Natural killer cell (primary cell): ENCODE measurements around the gene IFITM10. TPM values are rescaled to one million over a fixed set of nuclear protein-coding genes. Genes with fewer than 3 reads are reported as not detected.
"Not testable (repeated sequence)": the region's sequence is repeated elsewhere in the genome, so short reads cannot be mapped to it uniquely, and the experiment has no call there.

Experiments used
- ATAC-seq, 3 donors: fragments of 150-1000 bp in 2 of 3; fragments of 200-7000 bp in 1 of 3; cut with Tn5 transposase; 1 replicate in 1 of 3; 2 replicates in 2 of 3; pipeline ENCODE4 v1.10.0; 2021; ENCODE audit warnings: mild to moderate bottlenecking in 2 of 3, moderate library complexity in 2 of 3
- DNase-seq, 2 donors: peaks; one replicate each; pipeline versions ENCODE4 v3.0.0 to v3.0.0-alpha.2; 2013 to 2021; ENCODE audit warnings: mixed read lengths in 1 of 2
- H3K27ac ChIP-seq: one replicate; pipeline ENCODE4 v1.5.1; 2013; ENCODE audit warnings: mild to moderate bottlenecking, low read length
- H3K27me3 ChIP-seq: one replicate; pipeline ENCODE4 v1.6.1; 2013; ENCODE audit warnings: low read length; ENCODE audit not compliant: control insufficient read depth, insufficient read depth
- H3K36me3 ChIP-seq: one replicate; pipeline ENCODE4 v1.6.1; 2013; ENCODE audit warnings: low read length; ENCODE audit not compliant: control insufficient read depth, insufficient read depth
- H3K4me1 ChIP-seq: one replicate; pipeline ENCODE4 v1.6.1; 2013; ENCODE audit warnings: low read length; ENCODE audit not compliant: control insufficient read depth, insufficient read depth
- H3K4me3 ChIP-seq: one replicate; pipeline ENCODE4 v1.5.1; 2013; ENCODE audit warnings: low read length
- H3K9me3 ChIP-seq: one replicate; pipeline ENCODE4 v1.6.1; 2013; ENCODE audit warnings: low read length; ENCODE audit not compliant: control insufficient read depth, insufficient read depth
- H3K27ac Mint-ChIP-seq, 2 donors: one replicate each; pipeline ENCODE4 v1.8.0; 2022; ENCODE audit warnings: mild to moderate bottlenecking in 2 of 2, mixed read lengths in 2 of 2, moderate library complexity in 1 of 2
- H3K27me3 Mint-ChIP-seq, 2 donors: one replicate each; pipeline ENCODE4 v1.8.0; 2022; ENCODE audit warnings: low read depth in 2 of 2, mixed read lengths in 2 of 2
- H3K36me3 Mint-ChIP-seq: one replicate; pipeline ENCODE4 v1.8.0; 2022; ENCODE audit warnings: mixed read lengths
- H3K4me1 Mint-ChIP-seq, 2 donors: one replicate each; pipeline ENCODE4 v1.8.0; 2022; ENCODE audit warnings: mixed read lengths in 2 of 2
- H3K4me3 Mint-ChIP-seq: one replicate; pipeline ENCODE4 v1.8.0; 2022; ENCODE audit warnings: mild to moderate bottlenecking, moderate library complexity, mixed read lengths
- H3K9me3 Mint-ChIP-seq, 2 donors: one replicate each; pipeline ENCODE4 v1.8.0; 2022; ENCODE audit warnings: mixed read lengths in 2 of 2
- CTCF ChIP-seq: fragments of 200-600 bp; IDR thresholded peaks from one replicate; pipeline ENCODE4 v1.8.0; 2022; ENCODE audit warnings: antibody characterized with exemption
- WGBS: methylation state at CpG from one replicate; pipeline ENCODE4 v1.1.7; 2013; ENCODE audit warnings: missing lambda C conversion rate; ENCODE audit not compliant: insufficient coverage; 5-methylcytosine and 5-hydroxymethylcytosine counted together
- intact Hi-C: fragments of 100-400 bp; cut with micrococcal nuclease; formaldehyde crosslinking; loops from one replicate; pipeline ENCODE4 v1.14.2; 2022
- total RNA-seq, 4 donors: library from RNA; stranded (reverse); fragments of 120-200 nt in 1 of 4; gene quantifications; one replicate each; pipeline versions ENCODE4 v1.2.3 to v1.2.4, GENCODE V29; 2013 to 2022

IFITM10 gene
- total RNA-seq, 3 donors from 2014 or later (not counting 1 experiment from before 2014, with no cell fraction given), result 5.5 to 8.1 (median 6.5) TPM

GRCh38 chr11:1691878-1692707, 58.3 kb downstream of the IFITM10 start:
- H3K27me3 ChIP-seq, result peaks cover 10% of the 10 kb centered on the region
- no peak for TF ChIP-seq CTCF
- H3K4me3 ChIP-seq, result no peak overlapping the region
- no peak for DNase-seq
- H3K36me3 ChIP-seq, result no peaks in the 10 kb centered on the region
- no peaks in the 10 kb centered on the region for H3K9me3 Mint-ChIP-seq
- H3K4me3 Mint-ChIP-seq, result no peak overlapping the region
- H3K27ac Mint-ChIP-seq, result peak overlapping the region in 1 of 2 donors; percentile 80
- H3K4me1 Mint-ChIP-seq, result peaks cover 33 to 40% of the 10 kb centered on the region in 2 donors
- 87% methylated on average over 16 of the region's 16 CpGs for WGBS
- H3K9me3 ChIP-seq, result no peaks in the 10 kb centered on the region
- no peaks in the 10 kb centered on the region for H3K36me3 Mint-ChIP-seq
- no peak for ATAC-seq
- peaks cover 52% of the 10 kb centered on the region for H3K4me1 ChIP-seq
- H3K27ac ChIP-seq, result no peak overlapping the region
- intact Hi-C loops, result loop anchor here (2.0 kb wide), 2 partner anchors 29 to 459 kb away; no protein-coding TSS in a partner anchor
- H3K27me3 Mint-ChIP-seq, result peaks cover 18 to 30% of the 10 kb centered on the region in 2 donors

- H3K9me3 Mint-ChIP-seq, result no peaks in the 10 kb centered on the region
- no peaks in the 10 kb centered on the region for H3K36me3 Mint-ChIP-seq
- peaks cover 52% of the 10 kb centered on the region for H3K4me1 ChIP-seq
- H3K27me3 ChIP-seq, result peaks cover 10% of the 10 kb centered on the region
- peaks cover 33 to 40% of the 10 kb centered on the region in 2 donors for H3K4me1 Mint-ChIP-seq
- no peak overlapping the region for H3K4me3 ChIP-seq
- peak overlapping the region; percentile 7 for H3K4me3 Mint-ChIP-seq
- intact Hi-C loops, result loop anchor here (2.0 kb wide), 1 partner anchor 28 kb away; no protein-coding TSS in a partner anchor
- ATAC-seq (peak in 1 of 3 donors; percentile 20), DNase-seq (no peak)
- no peak overlapping the region for H3K27ac ChIP-seq
- peaks cover 15 to 26% of the 10 kb centered on the region in 2 donors for H3K27me3 Mint-ChIP-seq
- no peak for TF ChIP-seq CTCF
- H3K36me3 ChIP-seq, result no peaks in the 10 kb centered on the region
- H3K27ac Mint-ChIP-seq, result peak overlapping the region; percentile 45 to 80
- H3K9me3 ChIP-seq, result no peaks in the 10 kb centered on the region
- WGBS, result 85% methylated on average over 16 of the region's 16 CpGs
Measured at GRCh38 chr11:1691026-1691877, 59.1 kb downstream of the IFITM10 start.

- peaks cover 13 to 20% of the 10 kb centered on the region in 2 donors for H3K27me3 Mint-ChIP-seq
- H3K27ac ChIP-seq, result no peak overlapping the region
- intact Hi-C loops, result loop anchor here (2.0 kb wide), 1 partner anchor 28 kb away; no protein-coding TSS in a partner anchor
- TF ChIP-seq CTCF, result no peak
- DNase-seq (peak in 1 of 2 donors; percentile 25), ATAC-seq (peak; percentile 28 to 38 (median 36))
- 43% methylated on average over 22 of the region's 22 CpGs for WGBS
- no peaks in the 10 kb centered on the region for H3K36me3 Mint-ChIP-seq
- peak overlapping the region; percentile 69 for H3K4me3 Mint-ChIP-seq
- no peaks in the 10 kb centered on the region for H3K9me3 Mint-ChIP-seq
- H3K36me3 ChIP-seq, result no peaks in the 10 kb centered on the region
- H3K4me3 ChIP-seq, result no peak overlapping the region
- peaks cover 33 to 40% of the 10 kb centered on the region in 2 donors for H3K4me1 Mint-ChIP-seq
- H3K4me1 ChIP-seq, result peaks cover 52% of the 10 kb centered on the region
- H3K9me3 ChIP-seq, result no peaks in the 10 kb centered on the region
- peak overlapping the region; percentile 45 to 80 for H3K27ac Mint-ChIP-seq
- H3K27me3 ChIP-seq, result peaks cover 10% of the 10 kb centered on the region
Measured at GRCh38 chr11:1690167-1691025, 60.0 kb downstream of the IFITM10 start.

- not testable (repeated sequence) for H3K9me3 ChIP-seq, H3K9me3 Mint-ChIP-seq
- intact Hi-C loops, result loop anchor here (2.0 kb wide), 1 partner anchor 27 kb away; no protein-coding TSS in a partner anchor
Measured at GRCh38 chr11:1689250-1690166, 60.9 kb downstream of the IFITM10 start.

More at GRCh38 chr11:1689250-1690166, 60.9 kb downstream of the IFITM10 start:
- not testable (repeated sequence) for H3K4me3 ChIP-seq, DNase-seq, H3K27ac ChIP-seq, H3K36me3 ChIP-seq, H3K36me3 Mint-ChIP-seq
- peak in 2 of 3 donors; percentile 12 to 27 for ATAC-seq
- Mint-ChIP-seq H3K4me3 (peak overlapping the region; percentile 69), H3K27me3 (peaks cover 12 to 20% of the 10 kb centered on the region in 2 donors), H3K4me1 (peaks cover 33 to 40% of the 10 kb centered on the region in 2 donors), H3K27ac (peak overlapping the region; percentile 21 to 80)
- H3K27me3 ChIP-seq, result peaks cover 10% of the 10 kb centered on the region
- 51% methylated on average over 26 of the region's 32 CpGs for WGBS
- H3K4me1 ChIP-seq, result peaks cover 52% of the 10 kb centered on the region
